ENCODE data around the gene MCCC1. TPM values are rescaled to one million over a fixed set of nuclear protein-coding genes. Genes with fewer than 3 reads are reported as not detected.

The MCCC1 gene
- total and polyA plus RNA-seq, 2 of the 4 experiments (the other 2 are of a cell fraction): 14.2 to 17.9 TPM

DNA sequence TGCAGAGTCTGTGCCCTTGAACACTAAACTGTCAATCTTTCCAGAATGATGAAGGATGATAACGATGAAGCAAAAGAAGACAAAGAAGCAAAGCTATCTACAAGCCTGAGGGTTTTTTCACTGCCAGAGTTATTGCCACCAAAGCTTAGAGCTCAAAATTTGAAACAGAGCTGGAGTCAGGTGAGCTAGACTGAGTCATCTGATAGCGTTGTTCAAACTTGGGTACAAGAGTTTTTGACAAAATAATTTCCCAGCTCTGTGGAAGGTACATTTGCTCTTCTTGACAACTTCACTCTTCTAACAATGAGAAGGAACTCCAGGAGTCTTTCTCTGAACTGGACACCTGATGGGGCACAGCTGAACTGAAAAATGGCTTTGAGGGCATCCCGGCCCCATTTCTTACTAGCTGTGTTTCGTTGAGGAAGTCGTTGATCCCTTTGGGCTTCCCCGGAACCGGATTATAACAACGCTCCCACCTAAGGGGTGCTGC is 715 bp downstream of the MCCC1 start:
- peak overlapping the region; percentile 71 for H3K27ac ChIP-seq (ENCODE audit: insufficient read depth, low read length)
- H2BK5ac ChIP-seq (ENCODE audit: low read depth, low read length, poor library complexity, severe bottlenecking): peak overlapping the region; percentile 56
- no peak overlapping the region for H2BK15ac ChIP-seq (ENCODE audit: low read depth, low read length)
- no peak for DNase-seq
- H3K23ac ChIP-seq (ENCODE audit: low read depth, low read length): peak overlapping the region; percentile 71; the same call in 1 of the 2 replicates
- CTCF ChIA-PET: interaction anchor here (0.6 kb wide), 1 partner anchor 79 kb away, joined by 4 read pairs; no protein-coding TSS in a partner anchor
- H3K4me3 ChIP-seq (ENCODE audit: insufficient read depth, low read depth, low read length): peak overlapping the region; percentile 65
- dilution Hi-C loops (cut with HindIII; ENCODE audit: low sequenced_read_pairs, unreplicated experiment) (no loop called here), in situ Hi-C loops (cut with MboI; ENCODE audit: low sequenced_read_pairs) (no loop called here), intact Hi-C loops (cut with micrococcal nuclease) (loop anchor here (5.0 to 10.0 kb wide), 3 partner anchors 116 to 284 kb away; partner anchors contain the start of gene DCUN1D1)
- 0 out of 2 replicates have a peak overlapping the region, but pooled peaks have one; percentile 14 for H2AK5ac ChIP-seq (ENCODE audit: low read depth, low read length)
- H3K4ac ChIP-seq (ENCODE audit: low read depth, low read length): peak overlapping the region; percentile 42
- peaks cover 12 to 18% of the 10 kb centered on the region in 2 experiments; a peak in 3 of 4 replicates for H3K79me1 ChIP-seq (ENCODE audit: low read depth in 1 of 2, low read length in 2 of 2)
- H3K4me1 ChIP-seq (ENCODE audit: control insufficient read depth, insufficient read depth, low read length): no peaks in the 10 kb centered on the region
- peak overlapping the region; percentile 15 for H3K14ac ChIP-seq (replicated peaks; ENCODE audit: low read depth, low read length)
- H3K4me2 ChIP-seq (ENCODE audit: low read depth, low read length): peak overlapping the region; percentile 59
- H3K9ac ChIP-seq (ENCODE audit: low read depth, low read length): peak overlapping the region; percentile 78
- H3K36me3 ChIP-seq (ENCODE audit: control insufficient read depth, insufficient read depth, low read length): no peaks in the 10 kb centered on the region
- peak overlapping the region; percentile 95 for H2AFZ ChIP-seq (replicated peaks; ENCODE audit: low read length, poor library complexity)
- peak overlapping the region; percentile 35; the same call in 1 of the 2 replicates for H3K56ac ChIP-seq (ENCODE audit: extremely low read depth, insufficient read depth, low read length)
- peak overlapping the region; percentile 69 to 76 for H4K8ac ChIP-seq (ENCODE audit: low read depth in 2 of 2, low read length in 2 of 2)
- 0 out of 2 replicates have a peak overlapping the region, but pooled peaks have one; percentile 1 for H4K5ac ChIP-seq (ENCODE audit: low read depth, low read length)
- no peaks in the 10 kb centered on the region for H3K9me1 ChIP-seq (ENCODE audit: insufficient read depth, low read length)
- no peak overlapping the region; the same call in 1 of the 2 replicates for H3K18ac ChIP-seq (ENCODE audit: low read depth, low read length)
- 0% methylated on average over 3 of the region's 8 CpGs; no CpG with 5 or more reads in 1 of the 2 experiments for WGBS, 2 experiments (ENCODE audit: extremely low coverage in 2 of 2, insufficient read length in 1 of 2)
- no peak for ATAC-seq (ENCODE audit: low read depth)
- POLR2A ChIA-PET (ENCODE audit: unreplicated experiment): no interaction called here
- no TSS peak for BruUV-seq (replicated peaks)
- peak overlapping the region; percentile 1; the same call in 1 of the 2 replicates for H2BK120ac ChIP-seq (ENCODE audit: low read depth, low read length)
- no peaks in the 10 kb centered on the region for H3K27me3 ChIP-seq (ENCODE audit: control insufficient read depth, insufficient read depth, low read length)
- H3K9me3 ChIP-seq (ENCODE audit: control insufficient read depth, insufficient read depth, low read length): no peaks in the 10 kb centered on the region
- H4K20me1 ChIP-seq (ENCODE audit: insufficient read depth, low read length): no peaks in the 10 kb centered on the region
- no peak overlapping the region for H2BK20ac ChIP-seq (ENCODE audit: low read depth, low read length)
- TF ChIP-seq CHD1 (IDR thresholded peaks at IDR 0.05; ENCODE audit: low read depth, low read length): no peak
- peak overlapping the region; percentile 49; the same call in 1 of the 2 replicates for H4K91ac ChIP-seq (ENCODE audit: insufficient read depth, low read depth, low read length)
- H2AK9ac ChIP-seq (replicated peaks; ENCODE audit: low read depth, low read length, poor library complexity): peak overlapping the region; percentile 0
